RWPE2 (cell line): Measurements from ENCODE around the gene TDRD1.

Experiments used
- ATAC-seq: fragments of 200-7000 bp; cut with Tn5 transposase; 3 replicates; pipeline ENCODE4 v1.9.1; 2021; ENCODE audit warnings: low read depth
- DNase-seq: peaks from one replicate; pipeline ENCODE4 v3.0.0-alpha.2; 2020; ENCODE audit warnings: low spot score
- H3K27ac ChIP-seq: fragments of 450-650 bp; 2 replicates; pipeline ENCODE4 v1.5.1; 2017; ENCODE audit warnings: mild to moderate bottlenecking; ENCODE audit not compliant: poor library complexity, severe bottlenecking
- H3K27me3 ChIP-seq: fragments of 250-450 bp; sonication (Bioruptor Pico); 2 replicates; pipeline ENCODE4 v1.5.1; 2021; ENCODE audit warnings: mild to moderate bottlenecking, moderate library complexity; ENCODE audit not compliant: insufficient read depth, poor library complexity, severe bottlenecking
- H3K36me3 ChIP-seq: fragments of 250-450 bp; sonication (Bioruptor Pico); 2 replicates; pipeline ENCODE4 v1.5.1; 2020; ENCODE audit warnings: low read depth, mild to moderate bottlenecking, moderate library complexity
- H3K4me1 ChIP-seq: fragments of 250-450 bp; sonication (Bioruptor Pico); 2 replicates; pipeline ENCODE4 v1.5.1; 2021; ENCODE audit warnings: mild to moderate bottlenecking, moderate library complexity; ENCODE audit not compliant: insufficient read depth, poor library complexity, severe bottlenecking
- H3K4me3 ChIP-seq: fragments of 250-450 bp; sonication (Bioruptor Pico); 2 replicates; pipeline ENCODE4 v1.5.1; 2021; ENCODE audit warnings: mild to moderate bottlenecking, moderate library complexity; ENCODE audit not compliant: severe bottlenecking
- H3K9me3 ChIP-seq: fragments of 250-450 bp; sonication (Bioruptor Pico); 2 replicates; pipeline ENCODE4 v1.5.1; 2021; ENCODE audit warnings: mild to moderate bottlenecking, moderate library complexity; ENCODE audit not compliant: severe bottlenecking
- CTCF ChIP-seq: fragments of 450-650 bp; IDR thresholded peaks from one replicate; pipeline ENCODE4 v1.5.1; 2017; ENCODE audit warnings: mild to moderate bottlenecking, moderate library complexity; ENCODE audit not compliant: poor library complexity, severe bottlenecking

TDRD1 gene

GRCh38 chr10:114167985-114168384 lies 11.2 kb upstream of the TDRD1 start:
- Histone ChIP-seq H3K9me3 (no peaks in the 10 kb centered on the region), H3K4me1 (peaks cover 18% of the 10 kb centered on the region), H3K36me3 (peaks cover 21% of the 10 kb centered on the region), H3K27me3 (no peaks in the 10 kb centered on the region), H3K27ac (no peak overlapping the region), H3K4me3 (no peak overlapping the region)
- DNase-seq (no peak), ATAC-seq (no peak)
- TF ChIP-seq CTCF: no peak

- no peak for ATAC-seq
- TF ChIP-seq CTCF: no peak
- DNase-seq: no peak
- Histone ChIP-seq H3K36me3 (peaks cover 17% of the 10 kb centered on the region), H3K27me3 (no peaks in the 10 kb centered on the region), H3K4me3 (no peak overlapping the region), H3K27ac (no peak overlapping the region), H3K4me1 (peaks cover 18% of the 10 kb centered on the region), H3K9me3 (no peaks in the 10 kb centered on the region)
Measured at GRCh38 chr10:114168450-114169009, 10.6 kb upstream of the TDRD1 start.

- DNase-seq (no peak), ATAC-seq (no peak)
Measured at GRCh38 chr10:114172216-114172615, 6.9 kb upstream of the TDRD1 start.

GRCh38 chr10:114172776-114173602 lies 6.2 kb upstream of the TDRD1 start:
- Histone ChIP-seq H3K4me3 (peak overlapping the region; percentile 78), H3K9me3 (no peaks in the 10 kb centered on the region), H3K4me1 (peaks cover 14% of the 10 kb centered on the region), H3K27me3 (no peaks in the 10 kb centered on the region), H3K27ac (peak overlapping the region; percentile 47), H3K36me3 (peaks cover 13% of the 10 kb centered on the region)
- no peak for TF ChIP-seq CTCF
- no peak for ATAC-seq
- no peak for DNase-seq

More at GRCh38 chr10:114172216-114172615, 6.9 kb upstream of the TDRD1 start:
- H3K27me3 ChIP-seq: no peaks in the 10 kb centered on the region
- no peak overlapping the region for H3K27ac ChIP-seq
- H3K9me3 ChIP-seq: no peaks in the 10 kb centered on the region
- TF ChIP-seq CTCF: no peak
- H3K4me1 ChIP-seq: peaks cover 14% of the 10 kb centered on the region
- peaks cover 16% of the 10 kb centered on the region for H3K36me3 ChIP-seq
- peak overlapping the region; percentile 78 for H3K4me3 ChIP-seq

GRCh38 chr10:114173603-114173920 lies 5.6 kb upstream of the TDRD1 start:
- H3K9me3 ChIP-seq: no peaks in the 10 kb centered on the region
- peaks cover 12% of the 10 kb centered on the region for H3K36me3 ChIP-seq
- ATAC-seq (no peak), DNase-seq (no peak)
- TF ChIP-seq CTCF: no peak
- H3K27ac ChIP-seq: peak overlapping the region; percentile 47
- H3K4me3 ChIP-seq: peak overlapping the region; percentile 78
- H3K27me3 ChIP-seq: no peaks in the 10 kb centered on the region
- H3K4me1 ChIP-seq: peaks cover 14% of the 10 kb centered on the region
